Spinal cord (tissue), 10 donors: ENCODE results near the gene CAPN13. TPM values are rescaled to one million over a fixed set of nuclear protein-coding genes. Genes with fewer than 3 reads are reported as not detected.
"Not testable (repeated sequence)": the region's sequence is repeated elsewhere in the genome, so short reads cannot be mapped to it uniquely, and the experiment has no call there.

Experiments
- DNase-seq, 6 donors: peaks; one replicate each; pipeline versions ENCODE4 v3.0.0 to v3.0.0-alpha.2; 2013 to 2015; ENCODE audit warnings: low spot score in 6 of 6, low read depth in 4 of 6
- H3K27ac ChIP-seq: one replicate; pipeline ENCODE4 v1.5.1; 2013; ENCODE audit warnings: low read depth, low read length, control low read depth
- H3K27me3 ChIP-seq: one replicate; pipeline ENCODE4 v1.6.1; 2013; ENCODE audit warnings: low read length; ENCODE audit not compliant: control insufficient read depth, insufficient read depth
- H3K36me3 ChIP-seq: one replicate; pipeline ENCODE4 v1.6.1; 2013; ENCODE audit warnings: low read length; ENCODE audit not compliant: control insufficient read depth, insufficient read depth
- H3K4me1 ChIP-seq: one replicate; pipeline ENCODE4 v1.6.1; 2013; ENCODE audit warnings: low read length; ENCODE audit not compliant: control insufficient read depth, insufficient read depth
- H3K4me3 ChIP-seq: one replicate; pipeline ENCODE4 v1.5.1; 2013; ENCODE audit warnings: low read depth, low read length, control low read depth
- H3K9me3 ChIP-seq: one replicate; pipeline ENCODE4 v1.6.1; 2013; ENCODE audit warnings: low read length; ENCODE audit not compliant: control insufficient read depth, insufficient read depth
- WGBS: methylation state at CpG from one replicate; pipeline ENCODE4 v1.1.5; 2013; ENCODE audit warnings: missing lambda C conversion rate; ENCODE audit not compliant: insufficient coverage; 5-methylcytosine and 5-hydroxymethylcytosine counted together
- polyA plus RNA-seq, 2 donors: library from polyadenylated mRNA; unstranded; fragments of 120-200 nt; gene quantifications; one replicate each; pipeline ENCODE4 v1.2.1, GENCODE V29; 2013; ENCODE audit not compliant: insufficient read length in 2 of 2
- total RNA-seq, 2 donors: library from RNA; depleted of rRNA in 1 of 2; stranded (reverse); fragments of 120-200 nt in 1 of 2; fragments of >200 nt in 1 of 2; gene quantifications; one replicate each; pipeline versions ENCODE4 v1.2.3 to v1.2.4, GENCODE V29; 2013 to 2014
- donor health status: healthy.

The CAPN13 gene
- total and polyA plus RNA-seq, 4 donors = 0.17 to 0.74 (median 0.42) TPM

GRCh38 chr2:30697242-30698103 is 109.8 kb downstream of the CAPN13 start:
- 98% methylated on average over 8 of the region's 18 CpGs for WGBS
- not testable (repeated sequence) for H3K27me3 ChIP-seq, H3K9me3 ChIP-seq, H3K27ac ChIP-seq, DNase-seq, H3K36me3 ChIP-seq, H3K4me3 ChIP-seq, H3K4me1 ChIP-seq

- Histone ChIP-seq H3K4me3 (no peak overlapping the region), H3K4me1 (peaks cover 2% of the 10 kb centered on the region), H3K9me3 (no peaks in the 10 kb centered on the region), H3K27ac (no peak overlapping the region), H3K36me3 (no peaks in the 10 kb centered on the region), H3K27me3 (no peaks in the 10 kb centered on the region)
- 100% methylated on average over 1 of the region's 4 CpGs for WGBS
- DNase-seq = no peak
These were observed 111.5 kb downstream of the CAPN13 start for GRCh38 chr2:30695749-30696148.

GRCh38 chr2:30694286-30695055 is 112.8 kb downstream of the CAPN13 start:
- Histone ChIP-seq H3K27me3 (no peaks in the 10 kb centered on the region), H3K4me1 (peaks cover 11% of the 10 kb centered on the region), H3K27ac (no peak overlapping the region), H3K36me3 (no peaks in the 10 kb centered on the region), H3K4me3 (no peak overlapping the region), H3K9me3 (no peaks in the 10 kb centered on the region)
- 64% methylated on average over 4 of the region's 8 CpGs for WGBS
- no peak for DNase-seq

- no peak overlapping the region for H3K27ac ChIP-seq
- no peaks in the 10 kb centered on the region for H3K27me3 ChIP-seq
- H3K36me3 ChIP-seq = no peaks in the 10 kb centered on the region
- DNase-seq = no peak
- no peaks in the 10 kb centered on the region for H3K9me3 ChIP-seq
- peaks cover 17% of the 10 kb centered on the region for H3K4me1 ChIP-seq
- WGBS = 100% methylated on average over 2 of the region's 4 CpGs
- no peak overlapping the region for H3K4me3 ChIP-seq
These were observed 113.4 kb downstream of the CAPN13 start for GRCh38 chr2:30693821-30694281.

GRCh38 chr2:30692829-30693275 is 114.4 kb downstream of the CAPN13 start:
- H3K27ac ChIP-seq = no peak overlapping the region
- H3K4me1 ChIP-seq = peaks cover 19% of the 10 kb centered on the region
- DNase-seq = no peak

GRCh38 chr2:30691948-30692828 is 115.1 kb downstream of the CAPN13 start:
- no peaks in the 10 kb centered on the region for H3K27me3 ChIP-seq
- H3K36me3 ChIP-seq = no peaks in the 10 kb centered on the region
- H3K9me3 ChIP-seq = no peaks in the 10 kb centered on the region
- peaks cover 19% of the 10 kb centered on the region for H3K4me1 ChIP-seq
- no peak overlapping the region for H3K4me3 ChIP-seq
- no peak overlapping the region for H3K27ac ChIP-seq
- no peak for DNase-seq
- WGBS = 91% methylated on average over 16 of the region's 16 CpGs

More at GRCh38 chr2:30692829-30693275, 114.4 kb downstream of the CAPN13 start:
- Histone ChIP-seq H3K27me3 (no peaks in the 10 kb centered on the region), H3K4me3 (no peak overlapping the region), H3K36me3 (no peaks in the 10 kb centered on the region), H3K9me3 (no peaks in the 10 kb centered on the region)
- WGBS = 92% methylated on average over 2 of the region's 7 CpGs

- Histone ChIP-seq H3K4me3 (no peak overlapping the region), H3K27ac (no peak overlapping the region), H3K27me3 (no peaks in the 10 kb centered on the region), H3K36me3 (no peaks in the 10 kb centered on the region), H3K4me1 (peaks cover 19% of the 10 kb centered on the region), H3K9me3 (no peaks in the 10 kb centered on the region)
- no peak for DNase-seq
- 91% methylated on average over 7 of the region's 7 CpGs for WGBS
These were observed 115.9 kb downstream of the CAPN13 start for GRCh38 chr2:30691091-30691947.

GRCh38 chr2:30690126-30690561 is 117.1 kb downstream of the CAPN13 start:
- no peak overlapping the region for H3K27ac ChIP-seq
- no peaks in the 10 kb centered on the region for H3K9me3 ChIP-seq
- no peaks in the 10 kb centered on the region for H3K27me3 ChIP-seq
- DNase-seq = no peak
- peaks cover 19% of the 10 kb centered on the region for H3K4me1 ChIP-seq
- no peaks in the 10 kb centered on the region for H3K36me3 ChIP-seq
- WGBS = 94% methylated on average over 3 of the region's 5 CpGs
- H3K4me3 ChIP-seq = no peak overlapping the region
